Renal cortical epithelial cell (primary cell): ENCODE results near the gene ATP2A1. TPM values are rescaled to one million over a fixed set of nuclear protein-coding genes. Genes with fewer than 3 reads are reported as not detected.
"Not testable (repeated sequence)": the region's sequence is repeated elsewhere in the genome, so short reads cannot be mapped to it uniquely, and the experiment has no call there.

Experiments
- DNase-seq: peaks from one replicate; pipeline ENCODE4 v3.0.0-alpha.2; 2011; ENCODE audit warnings: low read depth
- total RNA-seq: library from RNA; depleted of rRNA; stranded (reverse); fragments of >200 nt; gene quantifications from 2 replicates; pipeline ENCODE4 v1.2.3, GENCODE V29; 2014

Gene ATP2A1
- total RNA-seq, 1 donor from 2014 or later, result 0.10 TPM

DNA sequence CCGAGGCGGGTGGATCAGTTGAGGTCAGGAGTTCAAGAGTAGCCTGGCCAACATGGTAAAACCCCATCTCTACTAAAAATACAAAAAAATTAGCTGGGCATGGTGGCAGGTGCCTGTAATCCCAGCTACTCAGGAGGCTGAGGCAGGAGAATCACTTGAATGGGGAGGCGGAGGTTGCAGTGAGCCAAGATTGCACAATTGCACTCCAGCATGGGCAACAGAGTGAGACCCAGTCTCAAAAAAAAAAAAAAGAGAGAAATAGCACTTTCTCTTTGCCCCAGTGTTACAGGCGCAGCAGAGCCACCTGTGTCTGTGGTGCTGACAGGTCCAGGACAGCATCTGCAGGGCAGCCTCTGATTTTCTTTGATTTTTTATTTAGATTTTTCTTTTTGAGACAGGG is 3.3 kb downstream of the ATP2A1 start:
- DNase-seq, result not testable (repeated sequence)

DNA sequence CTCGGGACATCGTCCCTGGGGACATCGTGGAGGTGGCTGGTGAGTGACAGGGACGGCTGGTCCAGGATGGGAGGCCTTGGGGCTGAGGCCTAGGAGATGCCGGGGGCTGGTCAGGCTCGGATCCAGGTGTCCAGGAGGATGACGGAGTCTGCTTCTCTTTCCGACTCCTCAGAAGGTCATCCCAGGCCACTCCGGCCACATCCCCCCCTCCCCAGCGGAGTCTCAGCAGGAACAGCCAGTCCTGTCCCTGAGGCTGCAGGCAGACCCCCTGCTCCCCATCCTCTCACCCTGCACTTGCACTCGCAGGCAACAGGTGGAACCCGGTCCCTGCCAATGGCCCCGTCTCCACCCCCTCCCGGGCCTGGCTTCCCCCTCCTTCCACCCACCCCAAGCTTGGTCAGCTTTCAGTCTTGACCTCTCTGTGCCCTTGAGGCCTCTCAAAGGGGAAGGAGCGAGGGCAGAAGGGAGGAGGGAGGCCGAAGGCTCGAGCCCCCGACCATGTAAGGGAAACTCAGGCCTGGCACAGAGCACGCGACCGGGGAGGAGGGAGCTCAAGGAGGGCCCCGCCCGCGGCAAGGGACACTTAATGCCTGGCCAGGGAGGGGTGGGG is 4.4 kb downstream of the ATP2A1 start:
- DNase-seq, result no peak

DNA sequence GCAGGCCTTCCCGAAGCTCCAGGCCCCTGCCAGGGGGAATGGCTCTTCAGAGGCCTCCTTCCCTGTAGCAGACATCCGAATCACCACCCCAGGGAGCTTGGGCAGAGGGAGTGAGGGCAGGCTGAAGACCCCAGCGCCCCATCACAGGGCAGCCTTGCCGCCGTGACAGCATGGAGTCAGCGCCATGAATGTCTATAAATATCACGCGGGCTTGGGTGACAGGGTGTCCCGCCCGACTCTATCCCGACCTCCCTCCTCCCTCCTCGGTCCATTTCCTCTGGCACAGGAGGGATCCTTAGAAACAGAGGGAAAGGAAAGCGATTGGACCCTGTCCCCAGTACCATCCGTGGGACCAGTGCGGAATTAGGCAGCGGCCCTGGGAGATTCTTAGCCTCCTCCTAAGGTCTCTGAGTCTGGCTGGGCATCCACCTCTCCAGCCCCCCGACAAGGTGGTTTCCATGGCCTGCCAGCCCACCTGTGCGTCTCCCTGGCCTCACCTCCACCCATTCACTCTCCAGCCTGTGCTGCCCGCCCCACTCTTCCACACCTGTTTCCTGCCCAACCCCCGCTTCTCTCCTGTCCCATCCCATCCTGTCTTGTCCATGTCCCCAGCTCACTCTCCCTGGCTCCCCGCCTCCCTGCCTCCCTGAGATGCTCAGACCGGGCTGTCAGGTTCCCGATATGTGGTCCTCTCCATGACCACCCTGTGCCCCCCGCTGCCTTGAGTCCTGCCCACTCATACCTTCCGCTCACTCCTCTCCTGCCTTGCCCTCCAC is 5.1 kb downstream of the ATP2A1 start:
- no peak for DNase-seq

DNA sequence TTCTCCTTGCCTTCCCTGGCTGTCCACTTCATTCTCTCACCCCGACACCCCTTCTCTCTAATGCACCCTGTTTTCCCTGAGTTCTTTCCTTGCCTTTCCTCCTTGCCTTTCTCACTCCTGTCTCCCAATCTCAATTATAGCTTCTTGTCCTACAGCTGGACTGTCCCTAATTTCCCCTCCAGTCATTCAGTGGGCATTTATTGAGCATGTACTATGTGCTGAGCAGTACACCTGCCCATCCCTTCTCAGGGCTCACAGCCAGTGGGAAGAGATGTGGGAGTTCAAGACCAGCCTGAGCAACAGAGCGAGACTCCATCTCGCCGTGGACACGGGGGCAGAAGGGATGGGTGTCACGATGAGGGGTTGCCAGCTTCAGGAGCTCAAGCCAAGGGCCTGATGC is 5.8 kb downstream of the ATP2A1 start:
- no peak for DNase-seq

DNA sequence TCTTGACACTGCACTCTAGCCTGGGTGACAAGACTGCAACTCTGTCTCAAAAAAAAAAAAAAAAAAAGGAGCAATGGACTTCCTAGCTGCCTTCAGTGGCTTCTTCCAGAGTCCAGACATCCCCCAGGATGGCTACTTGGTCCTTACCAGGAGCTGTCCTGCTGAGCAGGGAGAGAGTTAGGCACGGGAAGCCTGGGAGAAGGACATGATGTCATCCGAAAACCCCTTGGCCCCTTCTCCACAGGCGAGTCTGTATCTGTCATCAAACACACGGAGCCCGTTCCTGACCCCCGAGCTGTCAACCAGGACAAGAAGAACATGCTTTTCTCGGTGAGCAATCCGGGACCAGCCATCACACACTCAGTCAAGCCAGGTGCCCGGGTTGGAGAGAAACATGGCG is 8.7 kb downstream of the ATP2A1 start:
- DNase-seq, result no peak

DNA sequence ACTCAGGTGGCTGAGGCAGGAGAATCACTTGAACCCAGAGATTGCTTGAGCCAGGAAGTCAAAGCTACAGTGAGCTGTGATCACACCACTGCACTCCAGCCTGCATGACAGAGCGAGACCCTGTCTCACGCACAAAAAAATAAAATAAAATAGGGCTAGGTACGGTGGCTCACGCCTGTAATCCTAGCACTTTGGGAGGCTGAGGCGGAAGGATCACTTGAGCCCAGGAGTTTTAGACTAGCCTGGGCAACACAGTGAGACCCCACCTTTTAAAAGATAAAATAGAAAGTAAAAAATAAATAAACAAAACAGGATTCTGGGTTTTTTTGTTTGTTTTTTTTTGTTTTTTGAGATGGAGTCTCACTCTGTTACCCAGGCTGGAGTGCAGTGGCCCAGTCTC is 12.1 kb downstream of the ATP2A1 start:
- not testable (repeated sequence) for DNase-seq

DNA sequence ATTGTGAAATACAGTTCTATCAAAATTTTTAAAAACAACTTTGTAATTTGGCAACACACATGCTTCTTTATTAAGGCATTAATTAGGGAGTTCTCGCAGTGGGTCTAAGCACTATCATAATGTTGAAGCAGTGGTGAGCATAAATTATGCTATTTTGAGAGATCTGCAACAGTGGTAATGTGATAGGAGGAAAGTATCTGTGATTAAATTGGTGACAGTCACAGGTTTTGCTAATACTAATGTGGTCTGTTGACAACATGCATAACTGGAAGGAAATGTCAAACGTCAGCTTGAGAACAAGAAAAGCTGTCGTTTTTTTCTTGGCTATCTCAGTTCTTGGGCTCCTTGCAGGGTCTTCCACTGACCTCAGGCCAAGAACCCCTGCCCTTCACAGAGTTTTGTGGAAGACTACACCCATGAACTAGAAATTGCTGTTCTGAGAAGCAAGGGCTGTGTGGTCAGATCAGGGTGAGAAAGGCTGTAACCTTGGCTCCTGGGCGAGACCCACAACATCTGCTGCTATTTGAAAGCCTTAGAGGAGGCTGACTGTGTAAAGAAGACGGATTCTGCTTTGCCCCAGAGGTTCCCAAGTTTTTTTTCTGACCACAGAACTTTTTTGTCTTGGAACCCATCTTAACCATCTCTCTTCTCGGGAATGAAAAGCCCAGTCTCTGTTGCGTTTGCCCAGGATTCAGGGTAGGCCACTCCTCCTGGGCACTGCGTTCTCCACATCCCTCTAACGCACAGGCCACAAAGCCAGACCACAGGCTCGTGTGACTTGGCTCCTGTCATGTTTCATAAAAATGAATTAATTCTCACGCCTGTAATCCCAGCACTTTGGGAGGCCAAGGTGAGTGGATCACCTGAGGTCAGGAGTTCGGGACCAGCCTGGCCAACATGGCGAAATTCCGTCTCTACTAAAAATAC is 13.9 kb downstream of the ATP2A1 start:
- no peak for DNase-seq

DNA sequence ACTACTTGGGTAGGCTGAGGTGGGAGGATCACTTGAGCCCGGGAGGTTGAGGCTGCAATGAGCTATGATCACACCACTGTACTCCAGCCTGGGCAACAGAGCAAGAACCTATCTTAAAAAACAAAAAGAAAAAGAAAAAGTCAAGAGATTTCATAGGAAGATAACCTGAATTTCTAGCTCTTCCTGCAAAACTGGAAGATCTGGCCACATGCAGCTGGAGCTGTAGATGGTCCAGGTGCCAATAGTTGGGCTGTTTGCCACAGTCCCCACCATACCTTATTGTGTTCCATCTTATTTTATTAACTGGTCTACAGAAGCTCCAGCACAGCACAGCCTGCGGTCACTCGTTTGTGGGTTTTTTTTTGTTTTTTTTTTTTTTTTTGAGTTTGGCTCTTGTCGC is 15.0 kb downstream of the ATP2A1 start:
- no peak for DNase-seq

DNA sequence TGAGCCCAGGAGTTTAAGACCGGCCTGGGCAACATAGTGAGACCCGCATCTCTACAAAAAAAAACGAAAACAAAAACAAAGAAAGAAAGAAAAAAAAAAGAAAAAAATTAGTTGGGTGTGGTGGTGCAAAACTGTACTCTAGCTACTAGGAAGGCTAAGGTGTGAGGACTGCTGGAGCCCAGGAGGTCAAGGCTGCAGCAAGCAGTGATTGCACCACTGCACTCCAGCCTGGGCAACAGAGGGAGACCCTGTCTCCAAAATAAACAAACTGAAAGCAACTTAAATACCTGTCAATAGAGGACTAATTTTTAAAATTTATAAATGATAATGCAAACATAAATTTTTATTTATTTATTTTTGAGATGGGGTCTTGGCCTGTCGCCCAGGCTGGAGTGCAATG is 17.3 kb downstream of the ATP2A1 start:
- no peak for DNase-seq

DNA sequence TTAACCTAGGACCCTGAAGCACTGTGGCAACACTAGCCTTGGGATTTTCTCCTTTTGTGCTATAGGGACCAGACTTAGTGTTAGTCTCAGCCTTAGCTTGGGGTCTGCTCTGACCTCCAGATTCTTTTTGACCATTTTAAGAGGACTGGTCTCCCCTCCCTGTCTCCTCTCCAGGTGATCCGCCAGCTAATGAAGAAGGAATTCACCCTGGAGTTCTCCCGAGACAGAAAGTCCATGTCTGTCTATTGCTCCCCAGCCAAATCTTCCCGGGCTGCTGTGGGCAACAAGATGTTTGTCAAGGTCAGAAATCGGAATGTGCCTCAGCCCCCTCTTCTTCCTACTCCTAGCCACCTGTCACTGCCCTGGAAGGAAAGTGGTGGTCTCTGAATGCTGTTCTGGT is 19.5 kb downstream of the ATP2A1 start:
- no peak for DNase-seq

DNA sequence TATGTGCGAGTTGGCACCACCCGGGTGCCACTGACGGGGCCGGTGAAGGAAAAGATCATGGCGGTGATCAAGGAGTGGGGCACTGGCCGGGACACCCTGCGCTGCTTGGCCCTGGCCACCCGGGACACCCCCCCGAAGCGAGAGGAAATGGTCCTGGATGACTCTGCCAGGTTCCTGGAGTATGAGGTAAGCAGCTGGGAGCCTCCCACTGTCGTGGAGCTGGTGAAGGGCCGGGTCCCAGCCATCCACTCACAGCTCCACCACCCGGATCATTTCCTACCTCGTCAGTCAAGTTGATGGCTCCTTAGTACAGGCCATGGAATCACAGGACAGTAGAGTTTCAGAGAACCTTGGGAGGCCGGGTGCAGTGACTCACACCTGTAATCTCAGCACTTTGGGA is 20.0 kb downstream of the ATP2A1 start:
- no peak for DNase-seq

DNA sequence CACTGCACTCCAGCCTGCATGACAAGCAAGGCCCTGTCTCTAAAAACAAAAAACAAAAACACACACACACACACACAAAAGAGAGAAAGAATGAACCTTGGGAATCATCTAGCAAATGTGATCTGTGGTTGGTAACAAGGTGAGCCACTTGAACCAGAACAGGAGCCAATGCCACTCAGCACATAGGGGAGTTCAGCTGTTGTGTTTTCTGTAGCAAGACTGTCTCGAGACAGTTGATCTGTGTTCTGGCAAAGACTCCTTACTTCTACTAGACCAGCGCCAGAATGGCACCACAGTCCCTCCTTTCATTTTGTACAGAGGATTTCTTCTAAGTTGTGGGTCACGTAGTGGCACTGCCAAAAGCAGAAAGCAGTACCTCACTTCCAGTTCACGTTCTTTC is 20.7 kb downstream of the ATP2A1 start:
- no peak for DNase-seq

DNA sequence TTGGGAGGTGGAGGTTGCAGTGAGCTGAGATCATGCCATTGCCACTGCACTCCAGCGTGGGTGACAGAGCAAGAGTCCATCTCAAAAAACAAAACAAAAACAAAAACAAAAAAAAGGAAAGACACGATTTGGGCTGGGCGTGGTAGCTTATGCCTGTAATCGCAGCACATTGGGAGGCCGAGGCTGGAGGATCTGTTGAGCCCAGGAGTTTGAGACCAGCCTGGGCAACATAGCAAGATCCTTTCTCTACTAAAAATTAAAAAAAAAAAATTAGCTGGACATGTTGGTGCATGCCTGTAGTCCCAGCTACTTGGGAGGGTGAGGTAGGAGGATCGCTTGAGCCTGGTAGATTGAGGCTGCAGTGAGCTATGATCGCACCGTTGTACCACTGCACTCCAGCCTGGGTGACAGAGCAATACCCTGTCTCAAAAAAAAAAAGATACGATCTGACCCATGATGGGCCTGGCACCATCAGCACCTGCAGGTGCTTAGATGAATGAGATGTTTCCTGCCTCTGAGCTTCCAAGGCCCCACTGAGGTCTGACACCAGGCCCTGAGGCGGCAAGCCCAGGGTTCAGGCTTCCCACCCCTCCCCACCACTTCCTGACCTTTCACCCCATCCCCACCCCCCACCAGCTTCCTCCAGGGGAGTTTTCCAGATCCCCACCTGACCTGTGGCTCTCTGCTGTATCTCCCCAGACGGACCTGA is 21.7 kb downstream of the ATP2A1 start:
- DNase-seq, result no peak

DNA sequence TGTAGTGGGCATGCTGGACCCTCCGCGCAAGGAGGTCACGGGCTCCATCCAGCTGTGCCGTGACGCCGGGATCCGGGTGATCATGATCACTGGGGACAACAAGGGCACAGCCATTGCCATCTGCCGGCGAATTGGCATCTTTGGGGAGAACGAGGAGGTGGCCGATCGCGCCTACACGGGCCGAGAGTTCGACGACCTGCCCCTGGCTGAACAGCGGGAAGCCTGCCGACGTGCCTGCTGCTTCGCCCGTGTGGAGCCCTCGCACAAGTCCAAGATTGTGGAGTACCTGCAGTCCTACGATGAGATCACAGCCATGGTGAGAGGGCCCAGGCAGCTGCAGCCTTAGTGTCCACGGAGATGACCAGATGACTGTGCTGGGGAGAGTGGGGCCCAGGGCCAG is 22.3 kb downstream of the ATP2A1 start:
- DNase-seq, result no peak

DNA sequence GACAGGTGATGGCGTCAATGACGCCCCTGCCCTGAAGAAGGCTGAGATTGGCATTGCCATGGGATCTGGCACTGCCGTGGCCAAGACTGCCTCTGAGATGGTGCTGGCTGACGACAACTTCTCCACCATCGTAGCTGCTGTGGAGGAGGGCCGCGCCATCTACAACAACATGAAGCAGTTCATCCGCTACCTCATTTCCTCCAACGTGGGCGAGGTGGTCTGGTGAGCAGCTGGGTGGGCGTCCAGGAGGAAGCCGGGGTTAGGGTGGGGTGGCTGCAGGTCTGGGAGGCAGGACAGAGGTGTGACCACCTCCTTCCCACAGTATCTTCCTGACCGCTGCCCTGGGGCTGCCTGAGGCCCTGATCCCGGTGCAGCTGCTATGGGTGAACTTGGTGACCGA is 23.6 kb downstream of the ATP2A1 start:
- no peak for DNase-seq

DNA sequence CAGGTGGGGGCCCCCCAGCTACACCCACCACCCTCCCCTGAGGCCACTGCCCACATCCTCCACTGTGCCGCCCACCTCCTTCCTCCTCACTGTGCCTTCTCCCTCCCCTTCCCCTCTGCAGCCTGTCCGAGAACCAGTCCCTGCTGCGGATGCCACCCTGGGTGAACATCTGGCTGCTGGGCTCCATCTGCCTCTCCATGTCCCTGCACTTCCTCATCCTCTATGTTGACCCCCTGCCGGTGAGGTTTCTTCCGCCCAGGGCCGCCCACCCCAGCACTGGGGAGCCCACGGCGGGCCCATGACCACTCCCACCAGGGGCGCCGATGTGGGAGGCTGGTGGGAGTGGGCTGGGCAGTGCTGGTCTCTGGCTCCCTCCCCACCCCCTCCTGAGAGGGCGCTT is 24.6 kb downstream of the ATP2A1 start:
- no peak for DNase-seq

DNA sequence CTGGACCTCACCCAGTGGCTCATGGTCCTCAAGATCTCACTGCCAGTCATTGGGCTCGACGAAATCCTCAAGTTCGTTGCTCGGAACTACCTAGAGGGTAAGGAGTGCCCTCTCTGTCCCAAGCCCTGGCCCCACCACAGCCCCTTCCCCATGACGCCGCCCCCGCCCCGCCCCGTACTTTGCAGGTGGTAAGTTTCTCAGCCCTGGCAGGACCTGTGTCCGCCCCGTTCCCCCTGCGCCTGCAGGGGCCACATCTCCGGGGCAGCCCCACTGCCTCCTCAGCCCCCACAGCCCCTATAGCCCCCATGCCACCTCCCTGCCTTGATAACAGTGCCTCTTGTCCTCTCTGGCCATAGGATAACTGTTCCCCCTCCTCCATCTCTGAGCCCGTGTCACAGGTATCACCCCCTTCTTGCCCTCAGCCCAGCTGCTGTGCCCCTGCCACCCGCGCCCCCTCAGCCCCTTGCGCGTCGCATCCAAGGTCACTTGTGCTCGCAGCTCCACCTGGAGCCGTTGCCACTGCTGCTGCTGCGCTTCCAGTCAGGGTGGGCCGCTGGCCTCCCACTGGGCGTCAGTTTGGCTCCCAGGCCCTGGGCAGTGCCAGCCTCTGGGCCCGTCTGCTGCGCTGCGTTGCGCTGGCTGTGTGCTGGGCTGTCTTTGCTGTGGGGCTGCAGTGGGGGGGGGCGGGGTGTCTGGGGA is 25.2 kb downstream of the ATP2A1 start:
- DNase-seq, result no peak

DNA sequence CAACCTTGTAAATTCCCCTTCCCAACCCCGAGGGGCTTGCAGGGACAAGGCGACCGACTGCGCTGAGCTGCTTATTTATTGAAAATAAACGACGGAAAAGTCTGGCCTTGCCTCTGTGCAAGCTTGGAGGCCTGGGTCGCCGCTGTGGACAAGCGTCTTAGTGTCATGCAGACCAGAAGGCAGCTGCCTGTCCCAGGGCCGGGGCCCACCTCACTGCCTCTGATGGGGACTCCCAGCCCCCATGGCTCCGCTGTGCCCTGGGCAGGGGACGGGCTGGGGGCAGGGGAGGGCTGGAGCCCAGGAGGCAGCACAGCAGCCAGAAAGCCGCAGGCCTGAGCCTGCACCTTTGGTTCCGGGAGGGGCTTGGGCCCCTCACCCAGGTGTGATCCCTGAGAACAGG is 26.1 kb downstream of the ATP2A1 start:
- no peak for DNase-seq

DNA sequence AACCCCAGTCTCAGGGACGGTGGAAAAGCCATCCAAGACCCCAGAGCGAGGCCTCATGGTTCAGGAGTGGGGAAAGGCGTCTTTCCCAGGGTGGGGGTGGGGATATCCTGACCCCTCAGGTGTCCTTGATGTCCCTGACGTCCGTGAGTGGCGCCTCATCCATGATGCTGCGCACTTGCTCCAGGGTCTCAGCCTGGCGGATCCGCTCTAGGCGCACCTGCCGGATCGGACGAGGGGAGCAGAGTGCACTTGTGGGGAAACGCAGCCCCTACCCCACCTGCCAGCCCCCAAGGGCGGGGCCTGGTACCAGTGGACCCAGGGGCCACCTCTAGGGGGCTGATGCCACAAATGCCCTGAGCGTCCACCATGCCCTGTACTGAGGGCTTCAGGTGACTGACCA is 26.5 kb downstream of the ATP2A1 start:
- DNase-seq, result no peak

DNA sequence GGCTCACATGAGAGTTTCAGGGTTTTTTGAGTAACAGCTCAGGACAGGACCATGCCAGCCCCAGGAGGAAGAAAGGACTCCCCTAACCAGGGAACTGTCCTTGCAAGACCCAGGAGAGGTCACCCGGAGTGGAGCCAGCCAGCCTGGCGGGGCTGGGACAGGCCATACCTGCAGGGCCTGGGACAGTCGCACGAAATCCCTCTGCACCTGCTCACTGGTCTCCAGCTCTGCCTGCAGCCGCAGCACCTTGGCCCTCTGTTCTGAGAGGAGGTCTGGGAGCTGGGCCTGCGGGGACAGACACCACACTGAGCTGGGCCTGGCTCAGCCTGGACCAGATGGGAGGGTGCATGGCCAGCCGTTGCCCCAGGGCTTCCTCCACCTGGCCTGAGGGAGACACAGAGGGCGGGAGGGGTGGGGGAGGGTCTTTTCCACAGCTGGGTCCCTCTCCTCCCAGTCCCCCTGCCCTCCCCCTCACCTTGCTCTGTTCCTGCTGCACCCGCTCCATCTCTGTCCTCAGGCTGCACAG is 27.0 kb downstream of the ATP2A1 start:
- no peak for DNase-seq

DNA sequence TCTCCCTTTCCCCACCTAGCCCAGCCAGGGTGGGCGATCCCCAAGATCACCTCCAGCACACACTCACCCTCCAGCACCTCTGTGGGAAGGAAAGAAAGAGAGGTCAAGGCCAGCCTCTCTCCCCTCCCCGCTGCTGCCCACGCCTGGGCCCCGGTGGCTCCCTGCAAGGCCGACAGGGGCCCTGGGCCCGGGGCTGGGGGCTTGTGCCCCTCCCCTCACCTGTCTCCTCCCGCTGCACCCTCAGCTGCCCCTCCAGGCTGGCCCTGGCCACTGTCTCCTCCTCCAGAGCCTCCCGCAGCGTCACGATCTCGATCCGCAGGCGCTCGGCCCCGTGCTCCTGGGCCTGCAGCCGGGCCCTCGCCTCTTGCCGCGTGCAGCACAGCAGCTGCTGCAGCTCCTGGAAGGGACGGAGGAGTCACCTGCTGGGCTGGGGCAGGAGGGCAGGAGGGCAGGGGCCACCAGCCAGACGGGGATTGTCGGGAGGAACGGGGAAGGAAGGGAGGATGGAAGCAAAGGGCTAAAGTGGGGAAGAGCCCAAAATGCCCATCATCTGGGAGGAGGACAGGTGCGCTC is 27.6 kb downstream of the ATP2A1 start:
- DNase-seq, result no peak
